Upper lobe of left lung (tissue), 6 donors: ENCODE results near the gene LRP1B. TPM values are rescaled to one million over a fixed set of nuclear protein-coding genes. Genes with fewer than 3 reads are reported as not detected.

Experiments used
- ATAC-seq, 2 donors: fragments of 200-7000 bp; cut with Tn5 transposase; one replicate each; pipeline ENCODE4 v1.9.1; 2022; ENCODE audit warnings: mild to moderate bottlenecking in 2 of 2, moderate library complexity in 2 of 2; ENCODE audit not compliant: low FRiP score in 2 of 2
- DNase-seq, 2 donors: peaks; one replicate each; pipeline ENCODE4 v3.0.0-alpha.2; 2019 to 2020
- H3K27ac ChIP-seq, 4 donors: fragments of 200-600 bp; sonication (generic); one replicate each; pipeline ENCODE4 v1.5.1; 2016 to 2019
- H3K27me3 ChIP-seq, 4 donors: fragments of 200-600 bp; sonication (generic); one replicate each; pipeline ENCODE4 v1.5.1; 2017 to 2019
- H3K36me3 ChIP-seq, 4 donors: fragments of 200-600 bp; sonication (generic); one replicate each; pipeline ENCODE4 v1.5.1; 2016 to 2019
- H3K4me1 ChIP-seq, 4 donors: fragments of 200-600 bp; sonication (generic); one replicate each; pipeline ENCODE4 v1.5.1; 2018 to 2019
- H3K4me3 ChIP-seq, 4 donors: fragments of 200-600 bp; sonication (generic); one replicate each; pipeline ENCODE4 v1.5.1; 2017 to 2019; ENCODE audit warnings: mild to moderate bottlenecking in 2 of 4, moderate library complexity in 1 of 4
- H3K9me3 ChIP-seq, 4 donors: fragments of 200-600 bp; sonication (generic); one replicate each; pipeline ENCODE4 v1.5.1; 2018 to 2019
- EP300 ChIP-seq, 4 donors: sonication (generic); formaldehyde crosslinking; IDR thresholded peaks; one replicate each; pipeline ENCODE4 v1.5.1; 2017; ENCODE audit warnings: antibody characterized with exemption in 4 of 4, control low read depth in 2 of 4
- POLR2A ChIP-seq, 4 donors: fragments of 450-650 bp; IDR thresholded peaks; one replicate each; pipeline ENCODE4 v1.5.1; 2016 to 2017; ENCODE audit warnings: antibody characterized with exemption in 4 of 4, mild to moderate bottlenecking in 2 of 4
- POLR2AphosphoS5 ChIP-seq, 2 donors: sonication (generic); formaldehyde crosslinking; IDR thresholded peaks; one replicate each; pipeline ENCODE4 v1.5.1; 2017; ENCODE audit warnings: antibody characterized with exemption in 2 of 2
- WGBS, 2 donors: methylation state at CpG; one replicate each; pipeline ENCODE4 v1.1.5; 2017 to 2018; 5-methylcytosine and 5-hydroxymethylcytosine counted together
- small RNA-seq, 4 donors: library from RNA; depleted of rRNA; stranded (forward); fragments of <200 nt; gene quantifications; one replicate each; pipeline ENCODE3, GENCODE V24; 2016
- total RNA-seq, 6 donors: library from RNA; depleted of rRNA in 4 of 6; stranded (reverse); fragments of >200 nt in 4 of 6; gene quantifications; one replicate each; pipeline versions ENCODE4 v1.1.0 to v1.2.1, GENCODE V29; 2016 to 2021
- TF ChIP-seq, protein P1 (sequence below), 6 experiments: fragments of 450-650 bp in 4 of 6; fragments of 200-600 bp in 2 of 6; sonication (generic) in 2 of 6; IDR thresholded peaks; one replicate each; pipeline ENCODE4 v1.5.1; 2016 to 2019; ENCODE audit warnings: antibody characterized with exemption in 6 of 6
- donor health status: DM: no; HTN: no; CAD: no; lungs with moderate emphysema.
- donor health status: DM: no; HTN: yes; CAD: no; lungs with severe emphysema.

The LRP1B gene
- total RNA-seq, 6 donors from 2014 or later = under 0.01 to 0.46 (median 0.11) TPM

DNA sequence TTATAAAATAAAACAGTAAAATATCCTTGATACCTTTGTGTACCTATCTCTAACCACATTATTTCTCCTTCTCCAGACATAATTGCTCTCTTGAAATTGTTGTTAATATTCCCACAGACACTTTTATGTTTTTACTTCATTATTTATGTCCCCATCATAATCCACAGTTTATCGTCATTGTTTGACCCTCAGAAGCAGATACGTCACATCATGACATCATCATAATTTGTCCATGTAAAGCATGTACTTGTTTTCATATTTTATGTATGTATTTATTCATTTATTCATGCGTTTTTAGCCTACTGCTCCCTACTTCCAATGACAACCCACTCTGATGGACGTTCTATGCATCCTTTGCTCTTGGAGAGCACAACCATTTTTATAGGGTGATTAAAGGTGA is 1943.7 kb downstream of the LRP1B start:
- WGBS, 2 donors = 82 to 83% methylated on average over 4 of the region's 4 CpGs
- DNase-seq (no peak), ATAC-seq (no peak)
- TF ChIP-seq, protein P1, sequence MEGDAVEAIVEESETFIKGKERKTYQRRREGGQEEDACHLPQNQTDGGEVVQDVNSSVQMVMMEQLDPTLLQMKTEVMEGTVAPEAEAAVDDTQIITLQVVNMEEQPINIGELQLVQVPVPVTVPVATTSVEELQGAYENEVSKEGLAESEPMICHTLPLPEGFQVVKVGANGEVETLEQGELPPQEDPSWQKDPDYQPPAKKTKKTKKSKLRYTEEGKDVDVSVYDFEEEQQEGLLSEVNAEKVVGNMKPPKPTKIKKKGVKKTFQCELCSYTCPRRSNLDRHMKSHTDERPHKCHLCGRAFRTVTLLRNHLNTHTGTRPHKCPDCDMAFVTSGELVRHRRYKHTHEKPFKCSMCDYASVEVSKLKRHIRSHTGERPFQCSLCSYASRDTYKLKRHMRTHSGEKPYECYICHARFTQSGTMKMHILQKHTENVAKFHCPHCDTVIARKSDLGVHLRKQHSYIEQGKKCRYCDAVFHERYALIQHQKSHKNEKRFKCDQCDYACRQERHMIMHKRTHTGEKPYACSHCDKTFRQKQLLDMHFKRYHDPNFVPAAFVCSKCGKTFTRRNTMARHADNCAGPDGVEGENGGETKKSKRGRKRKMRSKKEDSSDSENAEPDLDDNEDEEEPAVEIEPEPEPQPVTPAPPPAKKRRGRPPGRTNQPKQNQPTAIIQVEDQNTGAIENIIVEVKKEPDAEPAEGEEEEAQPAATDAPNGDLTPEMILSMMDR (IDR thresholded peaks at IDR 0.05) = no peak
- TF ChIP-seq POLR2AphosphoS5 (IDR thresholded peaks at IDR 0.05) = no peak
- TF ChIP-seq EP300 (IDR thresholded peaks at IDR 0.05) = no peak
- TF ChIP-seq POLR2A (IDR thresholded peaks at IDR 0.05) = no peak
- Histone ChIP-seq H3K27me3 (no peaks in the 10 kb centered on the region), H3K9me3 (no peaks in the 10 kb centered on the region), H3K4me1 (no peaks in the 10 kb centered on the region), H3K36me3 (no peaks in the 10 kb centered on the region), H3K4me3 (no peak overlapping the region), H3K27ac (no peak overlapping the region)

DNA sequence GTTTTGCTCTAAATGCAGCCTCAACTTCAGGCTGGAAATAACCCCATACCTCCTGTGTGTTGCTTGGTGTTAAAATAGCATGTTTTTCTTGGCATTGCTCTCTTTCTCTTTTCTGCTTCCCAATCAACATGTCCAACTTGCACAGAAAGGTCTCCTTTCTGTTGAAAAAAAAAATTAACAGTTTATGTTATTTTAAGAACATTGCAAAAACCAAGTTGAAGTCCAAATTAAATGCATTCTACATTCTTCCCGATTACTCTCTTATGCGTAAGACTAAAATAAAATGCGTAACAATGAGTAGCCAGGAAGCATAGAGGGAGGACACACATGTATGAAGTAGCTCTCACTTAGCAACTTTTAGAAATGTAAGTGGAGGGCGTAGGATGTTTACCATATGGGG is 1944.5 kb downstream of the LRP1B start:
- Histone ChIP-seq H3K9me3 (no peaks in the 10 kb centered on the region), H3K4me1 (no peaks in the 10 kb centered on the region), H3K4me3 (no peak overlapping the region), H3K27ac (no peak overlapping the region), H3K36me3 (no peaks in the 10 kb centered on the region), H3K27me3 (no peaks in the 10 kb centered on the region)
- ATAC-seq (no peak), DNase-seq (no peak)
- TF ChIP-seq, protein P1 (IDR thresholded peaks at IDR 0.05) = no peak
- no peak for TF ChIP-seq POLR2AphosphoS5 (IDR thresholded peaks at IDR 0.05)
- TF ChIP-seq EP300 (IDR thresholded peaks at IDR 0.05) = no peak
- no peak for TF ChIP-seq POLR2A (IDR thresholded peaks at IDR 0.05)
- 76 to 84% methylated on average over 4 of the region's 4 CpGs for WGBS, 2 donors

DNA sequence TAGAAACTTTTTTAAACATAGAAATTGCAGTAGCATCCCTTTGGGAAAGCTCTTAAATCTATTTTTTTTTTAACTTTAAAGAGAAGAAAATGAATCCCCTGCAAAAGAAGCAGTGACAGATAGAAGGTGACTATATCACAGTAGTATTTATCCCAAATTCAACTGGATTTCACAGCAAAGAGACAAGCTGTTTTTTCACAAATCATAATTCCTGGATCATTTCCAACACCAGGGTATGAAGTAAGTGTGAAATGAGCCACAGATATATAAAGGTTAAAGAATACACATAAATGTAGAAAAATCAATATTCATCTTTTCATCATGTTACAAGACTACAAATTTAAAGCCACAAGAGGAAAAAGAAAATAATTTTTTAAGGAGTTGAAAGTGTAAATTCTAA is 1945.7 kb downstream of the LRP1B start:
- no peaks in the 10 kb centered on the region for H3K4me1 ChIP-seq
- H3K27ac ChIP-seq = no peak overlapping the region
- H3K9me3 ChIP-seq = no peaks in the 10 kb centered on the region
- no peak overlapping the region for H3K4me3 ChIP-seq
- H3K36me3 ChIP-seq = no peaks in the 10 kb centered on the region
- H3K27me3 ChIP-seq = no peaks in the 10 kb centered on the region
- DNase-seq (no peak), ATAC-seq (no peak)
- TF ChIP-seq POLR2AphosphoS5 (IDR thresholded peaks at IDR 0.05) (no peak), EP300 (IDR thresholded peaks at IDR 0.05) (no peak), POLR2A (IDR thresholded peaks at IDR 0.05) (no peak)
- TF ChIP-seq, protein P1 (IDR thresholded peaks at IDR 0.05) = no peak

DNA sequence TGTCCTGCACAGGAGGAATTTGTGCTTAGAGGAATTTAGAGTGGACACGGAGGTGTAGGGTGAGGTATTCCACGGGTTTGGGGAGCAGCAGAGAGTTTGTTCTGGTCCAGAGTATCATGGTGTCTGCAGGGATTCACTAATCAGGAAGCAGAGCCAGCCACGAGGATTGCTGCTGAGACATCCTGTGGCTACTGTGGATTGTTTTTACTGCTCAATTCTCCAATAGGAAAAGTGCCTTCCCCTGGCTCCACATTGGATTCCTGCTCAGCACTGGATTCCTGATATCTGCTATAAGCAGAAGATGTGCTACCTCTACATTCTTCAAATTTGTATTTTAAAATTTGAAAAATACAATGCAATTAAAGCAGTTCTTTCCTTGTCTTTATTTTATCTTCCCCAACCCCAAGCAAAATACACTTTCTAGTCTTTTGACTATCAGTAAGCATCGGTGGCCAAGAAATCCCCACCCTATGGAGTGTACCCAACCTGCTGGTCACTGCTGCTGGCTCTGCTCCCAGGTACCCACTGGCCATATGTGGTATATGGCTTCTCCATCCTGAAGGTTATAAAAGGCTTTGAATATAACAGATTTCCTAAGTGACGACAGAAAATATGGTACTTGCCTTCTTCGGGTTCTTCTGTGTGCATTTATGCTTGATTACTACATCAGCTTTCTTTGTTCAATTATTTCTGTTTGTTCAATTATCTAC is 1947.6 kb downstream of the LRP1B start:
- TF ChIP-seq POLR2AphosphoS5 (IDR thresholded peaks at IDR 0.05) (no peak), EP300 (IDR thresholded peaks at IDR 0.05) (no peak), POLR2A (IDR thresholded peaks at IDR 0.05) (no peak)
- TF ChIP-seq, protein P1 (IDR thresholded peaks at IDR 0.05) = no peak
- no peaks in the 10 kb centered on the region for H3K9me3 ChIP-seq
- no peaks in the 10 kb centered on the region for H3K36me3 ChIP-seq
- H3K4me1 ChIP-seq = no peaks in the 10 kb centered on the region
- DNase-seq (no peak), ATAC-seq (no peak)
- no peak overlapping the region for H3K27ac ChIP-seq
- no peaks in the 10 kb centered on the region for H3K27me3 ChIP-seq
- WGBS, 2 donors = 72 to 77% methylated on average over 6 of the region's 6 CpGs
- no peak overlapping the region for H3K4me3 ChIP-seq

Small RNAs within 50 kb of the gene (small RNA-seq; reads per million reads assigned to genes)
- gene AC068287.1 (0 reads per million in 4 donors), gene MTCO1P44 (0 reads per million in 4 donors), gene RF00019 (0 reads per million in 4 donors), gene RF02271 (0 reads per million in 4 donors), gene RNU6-904P (0 reads per million in 4 donors)
